WTC11 (cell line): ENCODE data around the gene BTN3A1.

Experiments
- CTCF ChIP-seq: fragments of 200-600 bp; IDR thresholded peaks from 2 replicates; pipeline ENCODE4 v1.8.0; 2022; ENCODE audit warnings: antibody characterized with exemption
- FOXJ3 ChIP-seq: sonication (generic); formaldehyde crosslinking; IDR thresholded peaks from 2 replicates; pipeline ENCODE4 v1.9.0; 2021; ENCODE audit warnings: missing genetic modification reagents, mild to moderate bottlenecking, borderline replicate concordance
- PREB ChIP-seq: sonication (generic); formaldehyde crosslinking; IDR thresholded peaks from 2 replicates; pipeline ENCODE4 v1.8.1; 2022; ENCODE audit warnings: mild to moderate bottlenecking, missing genetic modification reagents, moderate library complexity, borderline replicate concordance
- ZNF416 ChIP-seq: fragments of 250-450 bp; sonication (Bioruptor Pico); IDR thresholded peaks from 2 replicates; pipeline ENCODE4 v1.9.0; 2021; ENCODE audit warnings: mild to moderate bottlenecking, inconsistent platforms

- TF ChIP-seq CTCF: no peak
- TF ChIP-seq FOXJ3: no peak
- no peak for TF ChIP-seq PREB (CRISPR knock-in tag)
- TF ChIP-seq ZNF416 (CRISPR knock-in tag): no peak
Observed at GRCh38 chr6:26416288-26416687, 14.2 kb downstream of the BTN3A1 start.
